GM21786 (cell line): ENCODE measurements around the gene CYP2A13.
"Not testable (repeated sequence)": the region's sequence is repeated elsewhere in the genome, so short reads cannot be mapped to it uniquely, and the experiment has no call there.

Experiments used
- ATAC-seq: cut with Tn5 transposase; IDR thresholded peaks from one replicate; pipeline ENCODE4 v1.9.1; 2021; ENCODE audit not compliant: unreplicated experiment

The CYP2A13 gene, protein sequence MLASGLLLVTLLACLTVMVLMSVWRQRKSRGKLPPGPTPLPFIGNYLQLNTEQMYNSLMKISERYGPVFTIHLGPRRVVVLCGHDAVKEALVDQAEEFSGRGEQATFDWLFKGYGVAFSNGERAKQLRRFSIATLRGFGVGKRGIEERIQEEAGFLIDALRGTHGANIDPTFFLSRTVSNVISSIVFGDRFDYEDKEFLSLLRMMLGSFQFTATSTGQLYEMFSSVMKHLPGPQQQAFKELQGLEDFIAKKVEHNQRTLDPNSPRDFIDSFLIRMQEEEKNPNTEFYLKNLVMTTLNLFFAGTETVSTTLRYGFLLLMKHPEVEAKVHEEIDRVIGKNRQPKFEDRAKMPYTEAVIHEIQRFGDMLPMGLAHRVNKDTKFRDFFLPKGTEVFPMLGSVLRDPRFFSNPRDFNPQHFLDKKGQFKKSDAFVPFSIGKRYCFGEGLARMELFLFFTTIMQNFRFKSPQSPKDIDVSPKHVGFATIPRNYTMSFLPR

DNA sequence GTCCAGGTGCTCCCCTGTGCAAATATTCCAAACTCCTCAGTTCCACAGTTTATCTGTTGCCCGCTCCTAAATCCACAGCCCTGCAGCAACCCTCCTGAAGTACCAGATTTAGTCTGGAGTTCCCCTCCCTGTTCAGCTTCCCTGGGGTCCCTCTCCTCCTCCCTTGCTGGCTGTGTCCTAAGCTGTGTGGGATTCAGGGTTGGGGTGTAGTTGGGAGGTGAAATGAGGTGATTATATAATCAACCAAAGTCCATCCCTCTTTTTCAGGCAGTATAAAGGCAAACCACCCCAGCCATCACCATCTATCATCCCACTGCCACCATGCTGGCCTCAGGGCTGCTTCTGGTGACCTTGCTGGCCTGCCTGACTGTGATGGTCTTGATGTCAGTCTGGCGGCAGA is at the start of gene CYP2A13:
CYP2A13 (plus strand) TSS at position 301 of the 400 bp plus-strand sequence; CDS start at position 322, 21 bp downstream.
- no peak for ATAC-seq

GRCh38 chr19:41039806-41040205 is 48.4 kb upstream of the CYP2A13 start:
- no peak for ATAC-seq

- not testable (repeated sequence) for ATAC-seq
Measured at GRCh38 chr19:41045095-41045494, 43.2 kb upstream of the CYP2A13 start.

DNA sequence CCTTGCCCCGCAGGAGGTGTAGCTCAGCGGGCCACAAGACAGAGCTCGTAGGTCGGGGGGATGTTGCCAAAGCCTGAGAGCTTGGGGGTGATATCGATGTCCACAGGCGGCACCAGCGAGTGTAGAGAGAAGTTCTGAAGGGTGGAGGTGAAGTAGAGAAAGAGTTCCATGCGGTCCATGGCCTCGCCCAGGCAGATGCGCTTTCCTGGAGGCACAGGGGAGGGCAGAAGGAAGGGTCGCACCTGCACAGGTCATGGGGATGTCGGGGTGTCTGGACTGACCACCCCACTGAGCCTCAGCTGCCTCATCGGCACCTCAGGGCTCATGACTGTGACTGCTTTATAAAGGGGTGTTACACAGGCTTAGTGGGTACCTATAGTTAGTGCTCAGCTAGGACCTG is 37.8 kb upstream of the CYP2A13 start:
- ATAC-seq = no peak

GRCh38 chr19:41052162-41052561 is 36.1 kb upstream of the CYP2A13 start:
- not testable (repeated sequence) for ATAC-seq

DNA sequence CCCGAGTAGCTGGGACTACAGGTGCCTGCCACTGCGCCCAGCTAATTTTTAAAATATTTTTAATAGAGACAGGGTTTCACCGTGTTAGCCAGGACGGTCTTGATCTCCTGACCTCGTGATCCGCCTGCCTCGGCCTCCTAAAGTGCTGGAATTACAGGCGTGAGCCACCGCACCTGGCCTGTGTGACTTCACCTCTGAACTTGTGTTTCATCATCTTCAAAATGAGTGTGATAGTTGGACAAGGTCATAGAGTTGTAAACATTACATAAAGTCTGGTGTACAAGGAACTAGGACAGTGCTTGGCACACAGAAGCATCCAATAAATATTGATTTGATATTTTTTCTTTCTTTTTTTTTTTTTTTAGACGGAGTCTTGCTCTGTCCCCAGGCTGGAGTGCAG is 34.9 kb upstream of the CYP2A13 start:
- ATAC-seq = not testable (repeated sequence)

- no peak for ATAC-seq
Measured at GRCh38 chr19:41064974-41065569, 23.2 kb upstream of the CYP2A13 start.

DNA sequence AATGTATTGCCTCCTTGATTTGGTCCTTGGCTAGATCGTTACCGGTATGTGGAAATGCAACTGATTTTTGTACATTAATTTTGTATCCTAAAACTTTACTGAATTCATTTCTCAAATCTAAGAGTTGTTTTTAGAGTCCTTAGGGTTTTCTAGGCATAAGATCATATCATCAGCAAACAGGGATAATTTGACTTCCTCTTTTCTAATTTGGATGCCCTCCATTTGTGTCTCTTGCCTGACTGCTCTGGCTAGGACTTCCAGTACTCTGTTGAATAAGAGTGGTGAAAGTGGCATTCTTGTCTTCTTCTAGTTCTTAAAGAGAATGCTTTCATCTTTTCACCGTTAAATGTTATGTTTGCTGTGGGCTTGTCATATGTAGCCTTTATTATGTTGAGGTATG is 12.0 kb upstream of the CYP2A13 start:
- no peak for ATAC-seq

- ATAC-seq = no peak
Measured at GRCh38 chr19:41083516-41083915, 4.7 kb upstream of the CYP2A13 start.

DNA sequence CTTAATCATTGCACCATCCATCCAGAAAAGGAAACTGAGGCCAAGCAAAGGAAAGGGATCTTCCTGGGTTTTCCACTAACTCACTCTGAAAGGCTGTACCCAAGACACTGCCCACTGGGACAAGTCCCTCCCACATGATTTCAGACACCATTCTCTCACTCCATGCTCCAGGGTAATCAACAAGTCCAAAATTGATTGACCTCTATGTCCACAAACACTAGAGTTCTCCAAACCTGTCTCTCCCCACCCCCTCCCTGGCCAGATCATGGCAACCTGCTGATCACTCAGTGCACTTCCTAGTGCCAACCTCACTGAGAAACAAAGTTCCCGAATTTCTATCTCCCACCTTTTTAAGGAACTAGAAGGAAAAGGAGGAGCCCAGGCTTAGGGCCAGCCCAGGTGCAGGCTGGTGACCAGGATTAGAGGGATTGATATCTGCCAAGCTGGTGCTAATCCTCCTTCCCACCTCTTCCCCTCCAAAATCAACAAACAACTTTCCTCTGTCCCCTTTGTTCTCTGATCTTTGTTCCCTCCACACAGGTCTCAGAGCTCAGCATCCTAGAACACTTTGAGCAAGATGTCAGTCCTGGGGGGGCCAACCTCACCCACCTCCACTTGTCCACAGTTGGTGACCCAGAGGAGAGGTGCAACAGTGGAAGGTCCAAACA is 2.4 kb upstream of the CYP2A13 start:
- ATAC-seq = no peak

GRCh38 chr19:41089959-41090358 is 1.7 kb downstream of the CYP2A13 start:
- no peak for ATAC-seq

GRCh38 chr19:41095703-41096102 is 7.5 kb downstream of the CYP2A13 start:
- no peak for ATAC-seq

- no peak for ATAC-seq
Measured at GRCh38 chr19:41096353-41096752, 8.1 kb downstream of the CYP2A13 start.

DNA sequence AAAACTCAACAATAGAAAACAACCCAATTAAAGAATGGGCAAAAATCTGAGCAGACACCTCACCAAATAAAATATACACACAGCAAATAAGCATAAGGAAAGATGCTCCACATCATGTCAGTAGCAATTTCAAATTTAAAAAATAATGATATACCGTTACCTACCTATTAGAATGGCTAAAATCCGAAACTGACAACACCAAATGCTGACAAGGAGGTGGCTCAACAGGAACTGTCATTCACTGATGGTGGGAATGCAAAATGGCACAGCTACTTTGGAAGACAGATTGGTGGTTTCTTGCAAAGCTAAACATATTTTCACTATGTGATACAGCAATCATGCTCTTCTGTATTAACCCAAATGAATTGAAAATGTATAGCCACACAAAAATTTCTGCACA is 9.1 kb downstream of the CYP2A13 start:
- no peak for ATAC-seq

- no peak for ATAC-seq
Measured at GRCh38 chr19:41098762-41099161, 10.5 kb downstream of the CYP2A13 start.

GRCh38 chr19:41102210-41102609 is 14.0 kb downstream of the CYP2A13 start:
- ATAC-seq = not testable (repeated sequence)

DNA sequence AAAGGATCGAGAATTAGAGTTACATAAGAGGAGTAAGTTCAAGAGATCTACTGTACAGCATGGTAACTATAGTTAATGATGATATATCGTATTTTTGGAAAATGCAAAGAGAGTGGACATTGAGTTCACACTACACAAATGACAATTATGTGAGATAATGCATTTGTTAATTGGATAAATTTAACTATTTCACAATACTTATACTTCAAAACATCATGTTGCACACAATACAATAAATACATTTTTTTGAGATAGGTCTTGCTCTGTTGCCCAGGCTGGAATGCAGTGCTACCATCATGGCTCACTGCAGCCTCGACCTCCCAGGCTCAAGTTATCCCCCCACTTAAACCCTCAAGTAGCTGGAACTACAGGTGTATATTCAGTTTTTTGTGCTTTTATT is 17.9 kb downstream of the CYP2A13 start:
- ATAC-seq = no peak

- ATAC-seq = no peak
Measured at GRCh38 chr19:41111296-41111695, 23.0 kb downstream of the CYP2A13 start.

DNA sequence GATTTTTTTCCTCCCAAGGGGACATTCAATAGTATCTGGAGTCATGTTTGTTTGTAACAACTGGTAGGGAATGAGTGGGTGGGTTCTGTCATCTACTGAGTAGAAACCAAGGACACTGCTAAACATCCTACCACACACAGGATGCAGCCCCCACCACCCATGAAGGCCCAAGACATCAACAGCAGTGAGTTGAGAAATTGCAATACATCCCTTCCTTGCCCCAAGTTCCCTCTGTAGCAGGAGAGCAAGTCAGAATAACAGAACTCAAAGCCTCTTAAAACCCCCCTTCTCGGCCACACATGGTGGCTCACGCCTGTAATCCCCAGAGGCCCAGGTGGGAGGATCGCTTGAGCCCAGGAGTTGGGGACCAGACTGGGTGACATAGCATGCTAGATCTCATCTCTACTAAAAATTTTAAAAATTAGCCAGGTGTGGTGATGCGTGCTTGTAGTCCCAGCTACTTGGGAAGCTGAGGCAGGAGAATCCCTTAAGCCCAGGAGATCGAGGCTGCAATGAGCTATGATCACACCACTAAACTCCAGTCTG is 23.6 kb downstream of the CYP2A13 start:
- no peak for ATAC-seq

DNA sequence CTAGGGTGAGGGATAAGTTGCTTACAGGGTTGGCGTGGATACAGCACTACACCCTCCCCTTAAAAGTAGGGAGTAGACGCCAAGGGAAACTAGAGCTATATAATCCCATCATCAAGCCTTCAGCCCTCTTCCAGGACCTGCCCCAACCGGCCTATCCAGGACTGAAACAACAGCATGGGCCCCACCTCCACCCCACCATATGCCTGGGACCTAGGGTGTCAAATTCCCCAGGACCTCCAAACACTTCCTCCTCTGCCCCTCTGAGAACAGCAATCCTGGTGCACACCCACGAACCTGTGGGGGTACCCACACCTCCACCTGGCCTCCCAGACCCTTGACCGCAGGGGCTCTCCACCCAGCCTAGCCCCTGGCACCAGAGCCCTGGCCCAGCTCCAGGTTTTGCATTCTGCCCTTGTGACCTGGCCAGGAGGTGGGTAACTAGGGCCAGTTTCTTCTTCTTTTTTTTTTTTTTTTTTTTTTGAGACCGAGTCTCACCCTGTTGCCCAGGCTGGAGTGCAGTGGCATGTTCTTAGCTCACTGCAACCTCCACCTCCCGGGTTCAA is 24.6 kb downstream of the CYP2A13 start:
- ATAC-seq = no peak

GRCh38 chr19:41114132-41114531 is 25.9 kb downstream of the CYP2A13 start, which contains the start of gene CYP2F1:
Gene CYP2F1, plus strand, starts transcription at chr19:41114432. Its CDS starts 1,757 bp downstream, at chr19:41116189.
- no peak for ATAC-seq
